B cell (primary cell): ENCODE results near the gene SGPL1.

ENCODE experiments used
- CTCF ChIP-seq: fragments of 200-600 bp; IDR thresholded peaks from one replicate; pipeline ENCODE4 v1.8.0; 2022; ENCODE audit warnings: antibody characterized with exemption, mild to moderate bottlenecking
- EZH2 ChIP-seq: IDR thresholded peaks from 2 replicates; pipeline ENCODE4 v1.6.1; 2012; ENCODE audit warnings: borderline replicate concordance, low read depth, mild to moderate bottlenecking, moderate library complexity, low read length; ENCODE audit not compliant: insufficient read depth, poor library complexity, severe bottlenecking

DNA sequence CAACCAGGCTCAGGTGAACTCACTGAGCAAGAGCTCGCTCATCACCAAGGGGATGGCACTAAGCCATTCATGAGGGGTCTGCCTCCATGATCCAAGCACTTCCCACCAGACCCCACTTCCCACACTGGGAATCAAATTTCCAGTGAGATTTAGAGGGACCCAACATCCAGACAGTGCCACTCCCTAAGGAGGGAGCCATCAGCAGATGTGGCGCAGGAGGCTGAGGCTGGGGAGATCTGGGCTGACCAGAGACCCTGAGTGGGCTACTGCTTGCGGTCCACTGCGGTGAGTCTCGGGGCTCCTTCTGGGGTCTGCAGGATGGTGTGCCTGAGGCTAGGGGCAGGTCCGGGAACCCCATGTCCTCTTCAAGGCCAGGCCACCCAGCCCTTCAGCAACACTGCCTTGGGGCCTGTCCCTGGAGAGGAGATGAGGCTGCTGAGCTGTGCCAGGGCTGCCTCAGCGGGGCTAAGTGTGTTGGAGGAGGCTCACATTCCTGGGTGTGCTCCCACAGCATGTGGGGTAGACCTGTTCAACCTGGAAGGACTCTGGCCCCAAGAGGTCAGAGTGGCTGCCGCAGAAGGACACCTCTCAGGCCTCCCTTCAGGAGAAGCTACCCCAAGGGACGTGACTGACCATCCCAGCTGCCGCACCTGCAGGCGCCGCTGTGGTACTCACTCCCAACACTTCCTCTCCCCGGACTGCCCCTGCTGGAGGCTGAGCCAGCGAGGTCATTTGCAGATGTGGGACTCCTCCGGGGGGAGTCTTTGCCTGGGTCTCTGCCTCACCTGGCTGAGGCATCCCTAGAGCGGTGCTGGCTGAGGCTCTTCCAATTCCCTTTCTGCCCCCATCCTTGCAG, 95.0 kb downstream of the SGPL1 start:
- no peak for TF ChIP-seq CTCF
- no peak for TF ChIP-seq EZH2
